ENCODE data around the gene GREB1L.

The GREB1L gene

GRCh38 chr18:21444465-21445212, 202.6 kb downstream of the GREB1L start:
- no peak for DNase-seq (ENCODE audit: low read depth in 2 of 3, low spot score in 1 of 3)

GRCh38 chr18:21448299-21448698, 206.3 kb downstream of the GREB1L start:
- no peak for DNase-seq (ENCODE audit: low read depth in 2 of 3, low spot score in 1 of 3)

- no peak for DNase-seq (ENCODE audit: low read depth in 2 of 3, low spot score in 1 of 3)
Measured at GRCh38 chr18:21449367-21450290, 207.6 kb downstream of the GREB1L start.

GRCh38 chr18:21450503-21450902, 208.5 kb downstream of the GREB1L start:
- DNase-seq (ENCODE audit: low read depth in 2 of 3, low spot score in 1 of 3), result no peak

- no peak for DNase-seq (ENCODE audit: low read depth in 2 of 3, low spot score in 1 of 3)
Measured at GRCh38 chr18:21450913-21451312, 208.9 kb downstream of the GREB1L start.

GRCh38 chr18:21451851-21452250, 209.8 kb downstream of the GREB1L start:
- DNase-seq (ENCODE audit: low read depth in 2 of 3, low spot score in 1 of 3), result no peak

GRCh38 chr18:21452276-21452780, 210.3 kb downstream of the GREB1L start:
- DNase-seq (ENCODE audit: low read depth in 2 of 3, low spot score in 1 of 3), result no peak

GRCh38 chr18:21452796-21453510, 210.9 kb downstream of the GREB1L start:
- no peak for DNase-seq (ENCODE audit: low read depth in 2 of 3, low spot score in 1 of 3)

- DNase-seq (ENCODE audit: low read depth in 2 of 3, low spot score in 1 of 3), result no peak
Measured at GRCh38 chr18:21453511-21453901, 211.5 kb downstream of the GREB1L start.

- no peak for DNase-seq (ENCODE audit: low read depth in 2 of 3, low spot score in 1 of 3)
Measured at GRCh38 chr18:21454725-21455124, 212.7 kb downstream of the GREB1L start.

GRCh38 chr18:21456428-21457178, 214.6 kb downstream of the GREB1L start:
- no peak for DNase-seq (ENCODE audit: low read depth in 2 of 3, low spot score in 1 of 3)

GRCh38 chr18:21457179-21457535, 215.1 kb downstream of the GREB1L start:
- no peak for DNase-seq (ENCODE audit: low read depth in 2 of 3, low spot score in 1 of 3)

GRCh38 chr18:21458310-21458709, 216.3 kb downstream of the GREB1L start:
- no peak for DNase-seq (ENCODE audit: low read depth in 2 of 3, low spot score in 1 of 3)

- DNase-seq (ENCODE audit: low read depth in 2 of 3, low spot score in 1 of 3), result no peak
Measured at GRCh38 chr18:21458788-21459187, 216.8 kb downstream of the GREB1L start.

- no peak for DNase-seq (ENCODE audit: low read depth in 2 of 3, low spot score in 1 of 3)
Measured at GRCh38 chr18:21459706-21460286, 217.8 kb downstream of the GREB1L start.

- DNase-seq (ENCODE audit: low read depth in 2 of 3, low spot score in 1 of 3), result no peak
Measured at GRCh38 chr18:21461460-21461859, 219.4 kb downstream of the GREB1L start.

GRCh38 chr18:21463718-21464117, 221.7 kb downstream of the GREB1L start:
- DNase-seq (ENCODE audit: low read depth in 2 of 3, low spot score in 1 of 3), result no peak

- DNase-seq (ENCODE audit: low read depth in 2 of 3, low spot score in 1 of 3), result no peak
Measured at GRCh38 chr18:21468514-21469164, 226.6 kb downstream of the GREB1L start.

GRCh38 chr18:21472741-21473140, 230.7 kb downstream of the GREB1L start:
- no peak for DNase-seq (ENCODE audit: low read depth in 2 of 3, low spot score in 1 of 3)

- DNase-seq (ENCODE audit: low read depth in 2 of 3, low spot score in 1 of 3), result no peak
Measured at GRCh38 chr18:21474621-21475020, 232.6 kb downstream of the GREB1L start.
